HG02981 (cell line): ENCODE data around the gene FCRL4.
"Not testable (repeated sequence)": the region's sequence is repeated elsewhere in the genome, so short reads cannot be mapped to it uniquely, and the experiment has no call there.

Experiments
- ATAC-seq: cut with Tn5 transposase; IDR thresholded peaks from one replicate; pipeline ENCODE4 v1.9.1; 2021; ENCODE audit warnings: mild to moderate bottlenecking, moderate library complexity; ENCODE audit not compliant: unreplicated experiment

Gene FCRL4

GRCh38 chr1:157551694-157552693, 45.9 kb downstream of the FCRL4 start, which contains the start of gene FCRL5:
Gene FCRL5, minus strand, starts transcription at chr1:157552515. Its CDS starts 153 bp downstream, at chr1:157552362.
- ATAC-seq: peak; percentile 73

- not testable (repeated sequence) for ATAC-seq
Measured at GRCh38 chr1:157548081-157548480, 49.8 kb downstream of the FCRL4 start.

DNA sequence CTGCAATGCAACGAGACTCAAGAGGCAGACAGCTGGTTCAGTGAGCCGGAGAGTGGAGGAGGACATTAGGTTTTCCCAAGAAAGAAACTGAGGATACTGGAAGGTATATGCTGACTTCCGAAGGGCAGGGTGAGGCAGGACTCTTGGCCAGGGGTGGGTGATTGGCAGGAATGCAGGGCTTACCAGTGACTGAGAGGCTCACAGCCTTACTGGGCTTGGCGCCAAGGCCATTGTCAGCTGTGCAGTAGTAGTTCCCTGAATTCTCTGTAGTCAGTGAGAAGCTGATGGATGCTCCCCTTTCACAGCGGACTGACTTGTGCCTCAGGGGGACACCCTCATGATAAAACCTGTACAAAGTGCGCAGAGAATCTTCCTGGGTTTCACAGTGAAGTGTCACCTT, 55.2 kb downstream of the FCRL4 start:
- ATAC-seq: no peak

- ATAC-seq: no peak
Measured at GRCh38 chr1:157540852-157541251, 57.0 kb downstream of the FCRL4 start.

DNA sequence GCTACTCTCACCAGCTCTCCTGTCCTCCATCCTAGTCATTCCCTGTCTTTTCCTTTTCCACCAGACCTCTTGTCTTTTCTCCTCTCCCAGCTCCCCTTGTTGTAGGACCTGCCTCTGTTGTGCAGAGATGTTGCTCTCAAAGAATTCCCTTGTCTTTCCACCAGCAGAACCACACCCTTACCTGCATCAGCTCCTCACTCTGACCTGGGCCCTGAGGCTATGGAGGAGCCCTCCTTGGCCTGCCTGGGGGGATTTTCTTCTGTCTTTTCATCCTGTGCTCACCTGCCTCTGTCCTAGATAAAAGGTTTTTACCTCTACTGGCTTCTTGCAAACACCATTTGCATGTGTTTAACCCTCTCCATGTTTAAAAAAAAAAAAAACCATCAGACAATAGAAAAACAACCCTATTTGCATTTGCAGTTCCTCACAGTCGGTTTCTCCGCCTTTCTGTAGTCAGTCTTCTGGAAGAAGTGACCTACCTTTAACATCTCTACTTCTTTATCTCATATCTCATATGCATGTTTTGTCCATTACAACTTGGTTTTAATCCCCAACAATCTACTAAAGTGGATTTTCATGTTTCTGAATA, 57.6 kb downstream of the FCRL4 start:
- no peak for ATAC-seq

GRCh38 chr1:157539568-157539967, 58.3 kb downstream of the FCRL4 start:
- no peak for ATAC-seq

DNA sequence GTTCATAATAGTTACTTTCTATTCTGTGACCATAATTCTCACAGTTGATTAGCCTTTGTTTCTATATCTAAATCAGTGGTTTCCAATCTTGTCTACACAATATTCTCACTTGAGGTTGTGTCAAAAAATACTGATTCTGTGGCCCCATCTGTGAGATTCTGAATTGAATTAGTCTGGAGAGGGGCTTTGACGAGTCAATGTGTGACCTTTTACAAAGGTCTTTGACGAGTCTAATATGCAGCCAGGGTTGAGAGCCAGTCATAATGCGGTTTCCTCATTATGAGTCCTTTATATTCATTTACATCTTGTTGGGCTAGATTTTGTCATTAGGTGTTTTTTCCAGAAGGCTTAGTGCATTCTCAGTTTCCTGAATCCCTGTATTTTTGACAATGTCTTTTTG, 65.3 kb downstream of the FCRL4 start:
- no peak for ATAC-seq

GRCh38 chr1:157523774-157524493, 74.0 kb downstream of the FCRL4 start:
- peak; percentile 60 for ATAC-seq
